Upper lobe of right lung (tissue), 1 donor: ENCODE data around the gene E2F2. TPM values are rescaled to one million over a fixed set of nuclear protein-coding genes. Genes with fewer than 3 reads are reported as not detected.

Experiments
- ATAC-seq: fragments of 200-7000 bp; cut with Tn5 transposase; one replicate; pipeline ENCODE4 v1.9.1; 2020; ENCODE audit warnings: mild to moderate bottlenecking, moderate library complexity
- DNase-seq: peaks from one replicate; pipeline ENCODE4 v3.0.0-alpha.2; 2020
- H3K27ac ChIP-seq: fragments of 200-600 bp; one replicate; pipeline ENCODE4 v1.8.0; 2022
- H3K27me3 ChIP-seq: fragments of 200-600 bp; one replicate; pipeline ENCODE4 v1.8.0; 2022; ENCODE audit warnings: mild to moderate bottlenecking
- H3K36me3 ChIP-seq: fragments of 200-600 bp; one replicate; pipeline ENCODE4 v1.8.0; 2022
- H3K4me1 ChIP-seq: fragments of 200-600 bp; one replicate; pipeline ENCODE4 v1.8.0; 2022
- H3K4me3 ChIP-seq: fragments of 200-600 bp; one replicate; pipeline ENCODE4 v1.8.0; 2022; ENCODE audit warnings: mild to moderate bottlenecking
- H3K9me3 ChIP-seq: fragments of 200-600 bp; one replicate; pipeline ENCODE4 v1.8.0; 2022
- CTCF ChIP-seq: fragments of 200-600 bp; IDR thresholded peaks from one replicate; pipeline ENCODE4 v1.8.0; 2022; ENCODE audit warnings: antibody characterized with exemption
- intact Hi-C: fragments of 100-400 bp; cut with DNase I; formaldehyde crosslinking; loops from one replicate; pipeline ENCODE4 v1.11.0; 2022
- total RNA-seq: library from RNA; stranded (reverse); fragmentation: NEBNext Ultra II Directional; extraction: Animal tissue kit (Norgen Biotek cat#: 25700); gene quantifications from one replicate; pipeline ENCODE4 v1.2.1, GENCODE V29; 2021
- donor health status: DM: no; HTN: yes; CAD: no; lungs with severe emphysema.

The E2F2 gene
- total RNA-seq, 1 donor from 2014 or later = 0.32 TPM

GRCh38 chr1:23558140-23558871 is 27.3 kb upstream of the E2F2 start:
- intact Hi-C loops = loop anchor here (5.0 kb wide), 1 partner anchor 74 kb away; no protein-coding TSS in a partner anchor
- H3K4me1 ChIP-seq = peaks cover 66% of the 10 kb centered on the region
- H3K4me3 ChIP-seq = peak overlapping the region; percentile 76
- DNase-seq = peak; percentile 87
- H3K27ac ChIP-seq = peak overlapping the region; percentile 94
- no peak for TF ChIP-seq CTCF
- H3K27me3 ChIP-seq = no peaks in the 10 kb centered on the region
- H3K9me3 ChIP-seq = no peaks in the 10 kb centered on the region
- ATAC-seq = peak; percentile 36
- H3K36me3 ChIP-seq = peaks cover 10% of the 10 kb centered on the region

GRCh38 chr1:23557471-23558124 is 26.6 kb upstream of the E2F2 start:
- intact Hi-C loops = loop anchor here (5.0 kb wide), 1 partner anchor 75 kb away; no protein-coding TSS in a partner anchor
- Histone ChIP-seq H3K36me3 (peaks cover 10% of the 10 kb centered on the region), H3K4me1 (peaks cover 61% of the 10 kb centered on the region), H3K4me3 (peak overlapping the region; percentile 76), H3K27ac (peak overlapping the region; percentile 94), H3K9me3 (no peaks in the 10 kb centered on the region), H3K27me3 (no peaks in the 10 kb centered on the region)
- ATAC-seq (no peak), DNase-seq (no peak)
- TF ChIP-seq CTCF = no peak

GRCh38 chr1:23556635-23557470 is 25.8 kb upstream of the E2F2 start:
- DNase-seq = no peak
- intact Hi-C loops = loop anchor here (5.0 kb wide), 1 partner anchor 75 kb away; no protein-coding TSS in a partner anchor
- no peak for TF ChIP-seq CTCF
- H3K4me3 ChIP-seq = peak overlapping the region; percentile 76
- H3K4me1 ChIP-seq = peaks cover 61% of the 10 kb centered on the region
- ATAC-seq = no peak
- peaks cover 10% of the 10 kb centered on the region for H3K36me3 ChIP-seq
- no peaks in the 10 kb centered on the region for H3K27me3 ChIP-seq
- H3K27ac ChIP-seq = peak overlapping the region; percentile 94
- H3K9me3 ChIP-seq = no peaks in the 10 kb centered on the region

- no peaks in the 10 kb centered on the region for H3K27me3 ChIP-seq
- TF ChIP-seq CTCF = no peak
- intact Hi-C loops = loop anchor here (5.0 kb wide), 1 partner anchor 76 kb away; no protein-coding TSS in a partner anchor
- no peaks in the 10 kb centered on the region for H3K9me3 ChIP-seq
- ATAC-seq (no peak), DNase-seq (no peak)
- peak overlapping the region; percentile 76 for H3K4me3 ChIP-seq
- peaks cover 10% of the 10 kb centered on the region for H3K36me3 ChIP-seq
- peak overlapping the region; percentile 94 for H3K27ac ChIP-seq
- H3K4me1 ChIP-seq = peaks cover 54% of the 10 kb centered on the region
Observed at GRCh38 chr1:23555986-23556634, 25.1 kb upstream of the E2F2 start.
